ENCODE measurements around the gene AQP1.

AQP1 gene

GRCh38 chr7:30877993-30878392 is 33.7 kb upstream of the AQP1 start:
- H3K9me3 Mint-ChIP-seq = peaks cover 3% of the 10 kb centered on the region
- ATAC-seq = no peak
- H3K4me3 Mint-ChIP-seq = no peak overlapping the region
- H3K36me3 Mint-ChIP-seq = peaks cover 6% of the 10 kb centered on the region
- no peak overlapping the region for H3K27ac Mint-ChIP-seq
- H3K4me1 Mint-ChIP-seq = no peaks in the 10 kb centered on the region
- H3K27me3 Mint-ChIP-seq = peaks cover 16% of the 10 kb centered on the region

- peaks cover 6% of the 10 kb centered on the region for H3K36me3 Mint-ChIP-seq
- H3K9me3 Mint-ChIP-seq = peaks cover 3% of the 10 kb centered on the region
- no peak for ATAC-seq
- no peak overlapping the region for H3K4me3 Mint-ChIP-seq
- peaks cover 17% of the 10 kb centered on the region for H3K27me3 Mint-ChIP-seq
- H3K27ac Mint-ChIP-seq = no peak overlapping the region
- no peaks in the 10 kb centered on the region for H3K4me1 Mint-ChIP-seq
These were observed 32.2 kb upstream of the AQP1 start for GRCh38 chr7:30879139-30880124.

GRCh38 chr7:30880125-30880720 is 31.4 kb upstream of the AQP1 start:
- no peak overlapping the region for H3K27ac Mint-ChIP-seq
- no peak for ATAC-seq
- H3K4me1 Mint-ChIP-seq = no peaks in the 10 kb centered on the region
- peaks cover 3% of the 10 kb centered on the region for H3K36me3 Mint-ChIP-seq
- H3K9me3 Mint-ChIP-seq = peaks cover 2% of the 10 kb centered on the region
- no peak overlapping the region for H3K4me3 Mint-ChIP-seq
- peaks cover 17% of the 10 kb centered on the region for H3K27me3 Mint-ChIP-seq

- no peak for ATAC-seq
- peaks cover 17% of the 10 kb centered on the region for H3K27me3 Mint-ChIP-seq
- H3K36me3 Mint-ChIP-seq = no peaks in the 10 kb centered on the region
- no peaks in the 10 kb centered on the region for H3K9me3 Mint-ChIP-seq
- no peak overlapping the region for H3K27ac Mint-ChIP-seq
- no peaks in the 10 kb centered on the region for H3K4me1 Mint-ChIP-seq
- H3K4me3 Mint-ChIP-seq = no peak overlapping the region
These were observed 30.7 kb upstream of the AQP1 start for GRCh38 chr7:30880941-30881340.

- H3K4me3 Mint-ChIP-seq = no peak overlapping the region
- no peaks in the 10 kb centered on the region for H3K36me3 Mint-ChIP-seq
- H3K4me1 Mint-ChIP-seq = no peaks in the 10 kb centered on the region
- no peaks in the 10 kb centered on the region for H3K9me3 Mint-ChIP-seq
- peaks cover 18% of the 10 kb centered on the region for H3K27me3 Mint-ChIP-seq
- ATAC-seq = no peak
- H3K27ac Mint-ChIP-seq = no peak overlapping the region
These were observed 30.2 kb upstream of the AQP1 start for GRCh38 chr7:30881448-30881847.

GRCh38 chr7:30884881-30885280 is 26.8 kb upstream of the AQP1 start:
- Mint-ChIP-seq H3K27ac (no peak overlapping the region), H3K36me3 (no peaks in the 10 kb centered on the region), H3K4me1 (no peaks in the 10 kb centered on the region), H3K4me3 (no peak overlapping the region), H3K9me3 (no peaks in the 10 kb centered on the region), H3K27me3 (peaks cover 30% of the 10 kb centered on the region)
- no peak for ATAC-seq

- Mint-ChIP-seq H3K9me3 (peaks cover 7% of the 10 kb centered on the region), H3K36me3 (no peaks in the 10 kb centered on the region), H3K4me1 (no peaks in the 10 kb centered on the region), H3K27me3 (peaks cover 22% of the 10 kb centered on the region), H3K4me3 (no peak overlapping the region), H3K27ac (no peak overlapping the region)
- no peak for ATAC-seq
These were observed 25.0 kb upstream of the AQP1 start for GRCh38 chr7:30886608-30887011.

GRCh38 chr7:30887464-30887872 is 24.2 kb upstream of the AQP1 start:
- peaks cover 23% of the 10 kb centered on the region for H3K27me3 Mint-ChIP-seq
- no peak overlapping the region for H3K27ac Mint-ChIP-seq
- ATAC-seq = no peak
- H3K9me3 Mint-ChIP-seq = peaks cover 10% of the 10 kb centered on the region
- no peaks in the 10 kb centered on the region for H3K4me1 Mint-ChIP-seq
- H3K4me3 Mint-ChIP-seq = no peak overlapping the region
- H3K36me3 Mint-ChIP-seq = no peaks in the 10 kb centered on the region

GRCh38 chr7:30888747-30889146 is 22.9 kb upstream of the AQP1 start:
- H3K36me3 Mint-ChIP-seq = no peaks in the 10 kb centered on the region
- H3K9me3 Mint-ChIP-seq = peaks cover 10% of the 10 kb centered on the region
- no peak overlapping the region for H3K4me3 Mint-ChIP-seq
- H3K27ac Mint-ChIP-seq = no peak overlapping the region
- no peak for ATAC-seq
- peaks cover 21% of the 10 kb centered on the region for H3K27me3 Mint-ChIP-seq
- H3K4me1 Mint-ChIP-seq = no peaks in the 10 kb centered on the region

GRCh38 chr7:30890226-30890625 is 21.4 kb upstream of the AQP1 start:
- peaks cover 10% of the 10 kb centered on the region for H3K9me3 Mint-ChIP-seq
- H3K27me3 Mint-ChIP-seq = peaks cover 30% of the 10 kb centered on the region
- ATAC-seq = no peak
- H3K4me1 Mint-ChIP-seq = no peaks in the 10 kb centered on the region
- no peak overlapping the region for H3K4me3 Mint-ChIP-seq
- H3K36me3 Mint-ChIP-seq = no peaks in the 10 kb centered on the region
- H3K27ac Mint-ChIP-seq = no peak overlapping the region

- H3K9me3 Mint-ChIP-seq = peaks cover 10% of the 10 kb centered on the region
- H3K27ac Mint-ChIP-seq = no peak overlapping the region
- no peak for ATAC-seq
- no peak overlapping the region for H3K4me3 Mint-ChIP-seq
- no peaks in the 10 kb centered on the region for H3K4me1 Mint-ChIP-seq
- H3K36me3 Mint-ChIP-seq = no peaks in the 10 kb centered on the region
- H3K27me3 Mint-ChIP-seq = peaks cover 26% of the 10 kb centered on the region
These were observed 18.3 kb upstream of the AQP1 start for GRCh38 chr7:30893357-30893756.

GRCh38 chr7:30894009-30894408 is 17.6 kb upstream of the AQP1 start:
- peaks cover 10% of the 10 kb centered on the region for H3K9me3 Mint-ChIP-seq
- no peaks in the 10 kb centered on the region for H3K4me1 Mint-ChIP-seq
- no peak for ATAC-seq
- no peak overlapping the region for H3K27ac Mint-ChIP-seq
- H3K27me3 Mint-ChIP-seq = peaks cover 26% of the 10 kb centered on the region
- no peak overlapping the region for H3K4me3 Mint-ChIP-seq
- no peaks in the 10 kb centered on the region for H3K36me3 Mint-ChIP-seq

- Mint-ChIP-seq H3K36me3 (no peaks in the 10 kb centered on the region), H3K4me3 (no peak overlapping the region), H3K27ac (no peak overlapping the region), H3K27me3 (peaks cover 26% of the 10 kb centered on the region), H3K9me3 (peaks cover 10% of the 10 kb centered on the region), H3K4me1 (no peaks in the 10 kb centered on the region)
- no peak for ATAC-seq
These were observed 16.6 kb upstream of the AQP1 start for GRCh38 chr7:30894866-30895605.

GRCh38 chr7:30896036-30896435 is 15.6 kb upstream of the AQP1 start:
- peaks cover 30% of the 10 kb centered on the region for H3K27me3 Mint-ChIP-seq
- no peak for ATAC-seq
- no peak overlapping the region for H3K4me3 Mint-ChIP-seq
- peaks cover 5% of the 10 kb centered on the region for H3K9me3 Mint-ChIP-seq
- H3K4me1 Mint-ChIP-seq = no peaks in the 10 kb centered on the region
- no peak overlapping the region for H3K27ac Mint-ChIP-seq
- no peaks in the 10 kb centered on the region for H3K36me3 Mint-ChIP-seq

GRCh38 chr7:30896783-30897637 is 14.6 kb upstream of the AQP1 start:
- Mint-ChIP-seq H3K9me3 (no peaks in the 10 kb centered on the region), H3K4me3 (no peak overlapping the region), H3K27ac (no peak overlapping the region), H3K36me3 (no peaks in the 10 kb centered on the region), H3K4me1 (no peaks in the 10 kb centered on the region), H3K27me3 (peaks cover 35% of the 10 kb centered on the region)
- ATAC-seq = no peak

Measured in stimulated activated memory B cell treated with anti-CD40 and anti-IgM and Interleukin-4, amounts not matched to agents 10 μg/mL and 1 μg/mL and 100 μg/mL, for 72 hours (primary cell).